ENCODE data around the gene GOLGA6A.
"Not testable (repeated sequence)": the region's sequence is repeated elsewhere in the genome, so short reads cannot be mapped to it uniquely, and the experiment has no call there.

Gene GOLGA6A

GRCh38 chr15:74108111-74108510 lies 25.8 kb upstream of the GOLGA6A start:
- DNase-seq (ENCODE audit: low spot score), result no peak

- DNase-seq (ENCODE audit: low spot score), result peak; percentile 35
These were observed 17.8 kb upstream of the GOLGA6A start for GRCh38 chr15:74099963-74100733.

GRCh38 chr15:74096753-74097474 lies 14.6 kb upstream of the GOLGA6A start:
- DNase-seq (ENCODE audit: low spot score), result not testable (repeated sequence)

GRCh38 chr15:74095610-74096009 lies 13.3 kb upstream of the GOLGA6A start:
- DNase-seq (ENCODE audit: low spot score), result not testable (repeated sequence)

GRCh38 chr15:74094567-74094966 lies 12.2 kb upstream of the GOLGA6A start:
- DNase-seq (ENCODE audit: low spot score), result not testable (repeated sequence)

- not testable (repeated sequence) for DNase-seq (ENCODE audit: low spot score)
These were observed 6.6 kb downstream of the GOLGA6A start for GRCh38 chr15:74075781-74076180.

- DNase-seq (ENCODE audit: low spot score), result not testable (repeated sequence)
These were observed 9.6 kb downstream of the GOLGA6A start for GRCh38 chr15:74072614-74073337.

GRCh38 chr15:74072132-74072531 lies 10.2 kb downstream of the GOLGA6A start:
- not testable (repeated sequence) for DNase-seq (ENCODE audit: low spot score)

- not testable (repeated sequence) for DNase-seq (ENCODE audit: low spot score)
These were observed 10.7 kb downstream of the GOLGA6A start for GRCh38 chr15:74071645-74072044.

GRCh38 chr15:74065684-74066411 lies 16.5 kb downstream of the GOLGA6A start:
- not testable (repeated sequence) for DNase-seq (ENCODE audit: low spot score)

GRCh38 chr15:74064822-74065221 lies 17.5 kb downstream of the GOLGA6A start:
- DNase-seq (ENCODE audit: low spot score), result not testable (repeated sequence)

- not testable (repeated sequence) for DNase-seq (ENCODE audit: low spot score)
These were observed 18.2 kb downstream of the GOLGA6A start for GRCh38 chr15:74064183-74064582.

- DNase-seq (ENCODE audit: low spot score), result not testable (repeated sequence)
These were observed 18.8 kb downstream of the GOLGA6A start for GRCh38 chr15:74063425-74064146.

GRCh38 chr15:74062671-74063070 lies 19.7 kb downstream of the GOLGA6A start:
- DNase-seq (ENCODE audit: low spot score), result no peak

- DNase-seq (ENCODE audit: low spot score), result no peak
These were observed 20.1 kb downstream of the GOLGA6A start for GRCh38 chr15:74062236-74062635.

GRCh38 chr15:74060251-74060650 lies 22.1 kb downstream of the GOLGA6A start:
- DNase-seq (ENCODE audit: low spot score), result no peak

GRCh38 chr15:74059050-74059833 lies 23.1 kb downstream of the GOLGA6A start:
- DNase-seq (ENCODE audit: low spot score), result not testable (repeated sequence)

GRCh38 chr15:74056330-74056729 lies 26.0 kb downstream of the GOLGA6A start:
- not testable (repeated sequence) for DNase-seq (ENCODE audit: low spot score)

- no peak for DNase-seq (ENCODE audit: low spot score)
These were observed 26.5 kb downstream of the GOLGA6A start for GRCh38 chr15:74055804-74056203.

GRCh38 chr15:74053941-74054529 lies 28.3 kb downstream of the GOLGA6A start:
- peak; percentile 63 for DNase-seq (ENCODE audit: low spot score)

All from CD4-positive, alpha-beta T cell treated with Interleukin-6 at 100 ng/mL for 8 hours (primary cell).